NCI-H1092 (cell line): ENCODE results near the gene ERN1.
A peak's percentile ranks its signal among the peaks of the same experiment; 100 is the strongest.

Experiments
- DNase-seq: peaks from one replicate; lab custom pipeline; 2025; lab: John Stamatoyannopoulos, UW

The ERN1 gene

GRCh38 chr17:64084086-64084939 lies 45.6 kb downstream of the ERN1 start:
- DNase-seq: no peak

DNA sequence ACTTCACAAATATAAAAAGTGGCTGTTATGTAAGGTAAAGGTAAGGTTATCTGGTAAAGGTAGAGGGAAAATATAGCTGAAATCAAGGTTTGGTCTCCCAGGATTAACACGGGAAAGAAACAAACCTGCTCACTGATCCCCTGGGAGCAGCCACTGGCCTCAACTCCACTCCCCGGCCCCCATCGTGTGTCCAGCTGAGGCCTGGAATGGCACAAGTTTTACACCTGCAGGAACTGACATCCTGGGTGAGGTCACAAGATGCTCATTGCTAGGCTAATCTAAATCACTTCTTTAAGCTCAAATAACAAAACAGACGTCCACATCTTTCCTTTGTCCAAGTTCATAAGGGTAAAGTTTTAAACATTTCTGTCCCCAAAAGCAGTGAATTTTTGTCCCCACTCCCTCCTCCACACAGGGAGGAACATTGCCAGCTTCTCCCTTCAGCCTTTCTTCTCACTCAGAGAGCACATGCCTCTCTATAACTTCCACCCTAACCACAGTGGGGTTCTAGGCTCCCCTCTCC lies 46.3 kb downstream of the ERN1 start:
- DNase-seq: no peak

- DNase-seq: no peak
Measured at GRCh38 chr17:64083093-64083492, 46.9 kb downstream of the ERN1 start.

DNA sequence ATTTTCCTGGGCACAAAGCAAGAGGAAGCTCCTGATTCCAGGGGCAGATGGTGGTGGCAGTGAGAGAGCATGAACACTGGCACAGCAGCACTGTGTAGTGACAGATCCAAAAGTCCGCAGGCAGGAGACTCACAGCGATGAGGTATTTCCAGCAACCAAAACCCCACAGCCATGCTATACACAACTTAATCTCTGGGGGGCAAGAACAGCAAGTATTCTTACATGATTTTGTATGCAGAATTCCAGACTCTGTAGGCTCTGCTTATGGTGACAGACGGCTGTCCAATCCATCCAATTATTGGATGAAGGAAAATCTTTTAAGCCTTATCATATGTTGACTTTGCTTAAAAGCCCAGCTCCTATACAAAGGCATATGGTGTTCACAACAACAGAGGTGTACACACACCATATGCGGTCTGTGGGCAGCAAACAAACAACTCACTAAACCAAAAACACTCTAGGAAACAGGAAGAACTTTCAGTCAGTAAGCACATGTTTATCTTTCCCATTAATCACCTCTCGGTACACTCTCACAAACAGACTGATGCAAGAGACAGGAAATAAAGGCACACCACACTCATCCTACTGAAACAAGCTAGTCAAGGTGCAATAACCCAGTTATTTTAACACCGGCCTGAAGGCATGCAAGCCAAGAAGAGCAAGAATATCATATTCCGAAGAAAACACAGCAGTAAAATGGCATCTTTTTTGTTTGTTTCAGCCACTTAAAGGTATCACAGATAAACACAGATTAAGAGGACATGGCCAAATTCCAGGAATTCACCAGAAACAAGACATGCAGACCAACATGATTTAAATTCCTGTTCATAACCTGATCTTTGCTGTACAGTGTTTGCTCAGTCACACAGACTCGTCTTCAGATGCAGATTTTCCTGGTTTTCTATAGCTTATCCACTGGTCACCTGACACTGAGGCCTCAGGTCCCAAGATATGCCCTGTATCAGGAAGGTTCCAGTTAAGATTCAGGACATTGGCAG lies 47.8 kb downstream of the ERN1 start:
- DNase-seq: peak; percentile 30

DNA sequence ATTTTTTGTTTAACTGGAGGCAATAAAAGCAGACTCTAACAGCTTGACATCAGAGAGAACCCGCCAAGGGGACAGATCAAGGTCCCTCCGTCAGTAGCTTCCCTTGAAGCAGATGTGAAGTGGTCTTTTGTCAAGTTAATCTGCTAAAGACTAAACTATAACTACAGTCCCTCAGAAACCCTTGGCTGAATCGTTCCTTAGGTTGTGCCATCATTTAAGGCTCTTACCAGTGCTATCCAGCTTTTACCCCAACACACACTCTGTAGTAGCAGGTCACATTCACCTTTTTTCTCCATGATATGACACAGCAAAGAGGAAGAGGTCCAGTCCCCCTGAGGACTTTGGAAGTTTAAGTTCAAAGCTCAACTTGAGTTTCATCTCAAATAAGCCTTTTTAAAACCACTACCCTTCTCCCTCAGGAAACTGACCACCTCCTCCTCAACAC lies 49.7 kb downstream of the ERN1 start:
- DNase-seq: no peak

GRCh38 chr17:64077379-64077778 lies 52.6 kb downstream of the ERN1 start:
- no peak for DNase-seq

DNA sequence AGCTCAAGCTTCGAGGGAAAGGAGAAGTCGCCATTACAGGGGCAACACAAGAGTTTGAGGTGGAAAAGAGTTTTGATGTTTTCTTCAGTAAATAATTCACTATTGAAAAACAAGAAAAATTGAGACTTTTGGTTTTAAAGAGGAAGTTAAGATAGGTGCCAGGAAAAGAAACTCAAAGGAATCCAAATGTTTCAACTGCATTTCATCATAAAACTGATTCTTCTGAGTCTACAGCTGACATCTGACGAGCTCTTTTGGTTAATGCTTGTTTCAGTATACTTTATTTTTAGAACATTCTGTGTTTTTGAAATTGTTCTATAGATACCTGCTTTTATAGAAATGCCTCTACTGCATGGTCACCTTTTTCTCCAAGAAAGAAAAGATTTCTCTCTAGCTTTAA lies 54.0 kb downstream of the ERN1 start:
- DNase-seq: no peak

DNA sequence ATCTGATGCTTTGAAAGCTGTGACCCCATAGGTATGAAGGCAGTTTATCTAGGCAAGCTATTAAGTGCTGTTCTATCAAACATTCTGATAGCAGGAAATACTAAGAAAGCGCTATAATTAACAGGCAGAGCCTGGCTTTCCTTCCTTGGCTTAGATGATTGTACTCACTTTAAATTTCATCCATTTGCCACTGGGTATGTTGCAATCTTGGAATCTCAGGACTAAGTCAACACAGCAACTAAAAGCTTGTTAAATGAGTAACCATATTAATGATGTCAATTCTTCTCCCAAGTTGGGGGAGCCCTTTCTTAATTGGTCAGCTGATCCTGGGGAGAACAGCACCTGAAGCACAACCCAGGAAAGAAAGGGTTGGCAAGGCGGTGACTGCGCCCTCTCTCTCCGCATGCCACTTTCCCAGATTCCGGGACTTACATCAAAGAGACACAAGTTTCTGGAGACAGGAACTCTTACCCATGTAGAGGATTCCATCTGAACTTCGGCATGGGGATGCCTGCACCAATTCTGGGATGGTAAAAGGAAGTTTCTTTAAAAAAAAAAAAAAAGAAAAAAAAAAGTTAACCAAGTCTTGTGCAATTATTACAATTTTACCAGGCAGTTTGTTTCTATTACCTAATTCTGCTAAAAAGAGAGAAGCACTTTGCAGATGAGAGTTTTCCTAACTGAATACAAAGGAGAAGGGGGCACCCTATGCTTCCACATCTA lies 55.1 kb downstream of the ERN1 start:
- no peak for DNase-seq

DNA sequence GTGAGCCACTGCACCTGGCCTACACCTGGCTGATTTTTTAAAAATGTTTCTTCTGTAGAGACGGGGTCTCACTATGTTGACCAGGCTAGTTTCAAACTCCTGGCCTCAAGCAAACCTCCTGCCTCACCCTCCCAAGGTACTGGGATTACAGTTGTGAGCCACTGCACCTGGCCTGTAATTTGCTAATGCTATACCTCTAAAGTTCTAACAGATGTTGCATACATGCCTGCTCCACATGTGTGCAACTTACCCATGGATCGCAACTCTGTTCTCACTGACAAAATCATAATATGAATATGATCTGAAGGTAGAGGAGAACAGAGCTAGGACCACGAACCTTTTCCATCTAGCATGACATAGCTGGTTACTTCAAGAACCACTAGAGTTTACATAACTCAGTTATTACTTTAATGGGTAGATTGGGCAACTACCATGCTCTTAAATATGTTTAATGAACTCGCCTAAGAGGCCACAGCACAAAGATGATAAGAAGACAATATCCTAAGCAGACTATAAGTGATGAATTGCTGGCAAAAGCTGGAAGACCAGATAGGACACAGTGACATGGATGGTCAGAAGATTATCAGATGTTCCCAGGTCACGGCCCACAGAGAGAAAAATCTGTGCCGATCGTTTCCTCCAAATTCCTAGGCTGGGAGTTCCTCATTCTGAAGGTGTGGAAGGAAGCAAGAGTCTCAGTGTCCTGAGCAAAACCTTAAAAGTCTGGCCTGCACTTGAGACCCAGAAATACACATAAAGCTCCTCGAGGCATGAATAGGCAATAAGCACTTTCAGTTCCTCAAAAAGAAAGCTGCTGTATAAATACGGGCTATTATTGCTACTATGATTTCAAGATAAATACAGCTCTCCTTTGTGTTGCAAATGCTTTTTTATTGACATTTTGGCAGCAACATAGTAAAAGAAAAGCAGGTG lies 55.9 kb downstream of the ERN1 start:
- no peak for DNase-seq

- DNase-seq: no peak
Measured at GRCh38 chr17:64071111-64071510, 58.8 kb downstream of the ERN1 start.

- no peak for DNase-seq
Measured at GRCh38 chr17:64070213-64070612, 59.7 kb downstream of the ERN1 start.

DNA sequence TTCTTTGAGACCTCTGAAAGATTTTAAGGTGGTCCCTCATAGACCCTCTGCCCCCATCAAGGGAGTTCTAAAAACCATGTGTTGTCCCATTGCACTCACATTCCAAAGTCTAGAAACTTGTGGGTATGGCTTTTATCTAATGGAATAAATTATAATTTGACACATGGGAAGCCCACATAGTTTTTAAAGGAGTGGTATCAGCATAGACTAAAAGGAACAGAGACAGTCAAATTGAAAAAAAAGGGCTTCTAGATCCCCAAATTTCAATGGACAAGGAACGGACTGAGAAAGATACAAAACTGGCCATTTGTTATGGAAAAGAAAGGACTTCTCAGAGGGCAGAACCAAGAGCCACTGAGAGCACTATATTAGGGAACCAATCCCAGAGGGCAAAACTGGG lies 60.8 kb downstream of the ERN1 start:
- DNase-seq: no peak

GRCh38 chr17:64067657-64068056 lies 62.3 kb downstream of the ERN1 start:
- DNase-seq: no peak

DNA sequence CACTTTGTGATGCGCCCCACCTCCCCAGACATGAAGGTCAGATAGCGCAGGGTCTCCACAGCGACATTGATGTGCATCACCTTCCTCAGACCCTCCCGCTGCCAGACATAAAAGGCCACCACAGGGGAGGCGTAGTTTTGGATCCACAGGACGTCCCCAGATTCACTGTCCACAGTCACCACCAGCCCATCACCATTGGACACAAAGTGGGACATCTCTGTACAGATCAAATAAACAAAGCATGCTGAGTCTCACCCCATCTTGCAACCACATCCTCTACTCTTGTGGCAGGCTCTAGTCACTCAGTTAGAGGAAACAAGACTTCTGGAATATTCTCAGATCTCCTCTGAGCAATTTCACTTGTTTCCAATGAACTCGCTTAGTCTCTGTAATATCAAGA lies 63.2 kb downstream of the ERN1 start:
- no peak for DNase-seq

DNA sequence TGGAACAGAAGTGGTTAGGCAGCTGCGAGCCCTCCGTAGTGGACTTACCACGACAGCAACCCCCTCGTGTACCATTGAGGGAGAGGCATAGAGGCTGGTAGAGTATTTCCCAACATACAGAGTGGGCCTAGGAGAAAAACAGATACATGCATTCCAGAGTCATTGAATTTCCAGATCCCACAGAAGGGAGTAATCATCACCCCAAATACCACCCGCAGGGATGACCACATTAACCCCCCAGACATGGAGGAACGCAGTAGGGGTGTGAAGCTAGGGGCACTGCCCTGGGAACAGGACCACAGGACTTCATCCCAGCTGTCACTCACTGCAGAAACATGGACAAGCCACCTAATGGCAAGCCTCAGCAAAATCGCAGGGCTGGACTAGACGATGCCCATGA lies 64.8 kb downstream of the ERN1 start:
- no peak for DNase-seq

DNA sequence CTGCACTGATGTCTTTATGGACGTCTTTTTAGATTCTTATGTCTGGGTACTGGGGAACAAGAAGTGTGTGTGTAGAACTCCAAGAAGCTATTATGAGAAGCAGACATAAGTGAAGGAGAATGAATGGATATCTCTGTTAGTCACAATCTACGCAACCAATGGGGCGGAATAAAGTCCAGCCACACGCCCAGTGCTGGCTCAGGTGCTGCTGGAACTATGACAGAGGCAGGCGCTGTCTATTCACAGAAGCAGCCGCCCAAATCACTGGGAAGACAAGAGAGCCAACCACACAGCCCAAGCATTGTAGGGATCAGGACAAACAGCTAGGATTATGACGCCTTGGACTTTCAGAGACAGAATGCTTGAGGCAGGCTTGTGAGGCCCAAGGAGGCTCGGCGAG lies 65.6 kb downstream of the ERN1 start:
- DNase-seq: no peak

DNA sequence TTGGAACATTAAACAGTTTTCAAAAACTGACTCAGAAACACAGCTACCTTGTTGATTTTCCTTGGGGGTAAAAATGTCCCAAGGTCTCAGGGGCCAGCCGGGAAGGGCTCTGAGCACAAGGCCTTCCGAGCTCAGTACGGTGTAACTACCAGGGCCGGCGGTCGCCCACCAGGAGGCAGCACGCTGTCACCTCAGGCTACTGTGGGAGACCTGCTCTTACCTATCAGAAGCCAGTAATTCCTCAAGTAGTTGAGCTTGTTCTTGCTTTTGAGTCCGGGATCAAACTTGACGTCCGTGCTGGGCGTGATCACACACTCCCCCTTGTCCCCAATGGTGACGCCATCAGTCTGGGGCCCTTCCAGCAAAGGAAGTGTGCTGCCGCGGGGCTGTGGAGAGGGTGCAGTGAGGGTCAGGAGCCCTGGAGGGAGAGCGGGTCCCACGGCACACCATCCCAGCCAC lies 66.1 kb downstream of the ERN1 start:
- DNase-seq: peak; percentile 1

DNA sequence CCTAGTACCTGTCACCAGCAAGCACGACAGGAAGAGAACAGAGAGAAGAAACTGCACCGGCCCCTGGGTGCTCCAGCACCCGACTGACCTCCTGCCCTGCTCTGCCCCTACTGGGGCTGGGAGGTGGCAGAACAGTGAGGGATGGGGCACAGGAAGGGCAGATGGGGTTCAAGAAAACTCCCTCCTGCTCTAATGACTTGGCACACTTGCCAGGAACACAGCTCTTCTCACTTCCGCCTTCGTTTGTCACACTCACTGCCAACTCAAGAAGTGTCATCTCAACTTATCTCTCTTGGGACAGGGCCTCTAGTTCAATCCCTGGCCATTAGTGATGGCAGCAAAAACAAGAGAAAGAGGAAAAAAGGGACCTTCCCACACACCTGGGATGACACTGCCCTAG lies 66.9 kb downstream of the ERN1 start:
- DNase-seq: no peak

- DNase-seq: no peak
Measured at GRCh38 chr17:64061178-64061898, 68.6 kb downstream of the ERN1 start.

DNA sequence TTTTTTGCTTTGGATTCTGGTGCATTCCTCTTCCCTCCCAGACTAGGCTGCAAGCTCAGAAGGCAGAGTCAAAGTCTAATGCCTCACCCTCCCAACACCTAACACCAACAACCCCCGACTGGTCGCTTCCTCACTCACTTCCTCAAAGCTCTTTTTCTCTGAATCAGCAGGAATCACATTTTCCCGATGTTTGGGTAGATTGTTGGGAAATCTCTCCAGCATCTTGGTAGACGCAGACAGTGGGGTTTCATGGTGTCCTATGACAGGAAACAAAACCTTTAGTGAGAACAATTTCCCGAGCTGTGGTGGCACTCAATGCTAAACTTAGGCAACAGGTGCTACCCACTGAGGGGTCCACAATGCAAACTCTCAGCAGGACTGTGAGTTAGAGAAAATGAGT lies 69.6 kb downstream of the ERN1 start:
- DNase-seq: no peak
